ENCODE measurements around the gene C11orf65. TPM values are rescaled to one million over a fixed set of nuclear protein-coding genes. Genes with fewer than 3 reads are reported as not detected.

C11orf65 gene
- total RNA-seq, 3 donors from 2014 or later (not counting 1 experiment from before 2014, with no cell fraction given): 0.14 to 0.68 (median 0.45) TPM

GRCh38 chr11:108369064-108369463, 98.3 kb downstream of the C11orf65 start:
- WGBS (ENCODE audit: insufficient coverage): 79% methylated on average over 5 of the region's 5 CpGs
- TF ChIP-seq, protein P1, sequence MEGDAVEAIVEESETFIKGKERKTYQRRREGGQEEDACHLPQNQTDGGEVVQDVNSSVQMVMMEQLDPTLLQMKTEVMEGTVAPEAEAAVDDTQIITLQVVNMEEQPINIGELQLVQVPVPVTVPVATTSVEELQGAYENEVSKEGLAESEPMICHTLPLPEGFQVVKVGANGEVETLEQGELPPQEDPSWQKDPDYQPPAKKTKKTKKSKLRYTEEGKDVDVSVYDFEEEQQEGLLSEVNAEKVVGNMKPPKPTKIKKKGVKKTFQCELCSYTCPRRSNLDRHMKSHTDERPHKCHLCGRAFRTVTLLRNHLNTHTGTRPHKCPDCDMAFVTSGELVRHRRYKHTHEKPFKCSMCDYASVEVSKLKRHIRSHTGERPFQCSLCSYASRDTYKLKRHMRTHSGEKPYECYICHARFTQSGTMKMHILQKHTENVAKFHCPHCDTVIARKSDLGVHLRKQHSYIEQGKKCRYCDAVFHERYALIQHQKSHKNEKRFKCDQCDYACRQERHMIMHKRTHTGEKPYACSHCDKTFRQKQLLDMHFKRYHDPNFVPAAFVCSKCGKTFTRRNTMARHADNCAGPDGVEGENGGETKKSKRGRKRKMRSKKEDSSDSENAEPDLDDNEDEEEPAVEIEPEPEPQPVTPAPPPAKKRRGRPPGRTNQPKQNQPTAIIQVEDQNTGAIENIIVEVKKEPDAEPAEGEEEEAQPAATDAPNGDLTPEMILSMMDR (IDR thresholded peaks at IDR 0.05): no peak
- Histone ChIP-seq H3K4me3 (ENCODE audit: low read length) (no peak overlapping the region), H3K36me3 (ENCODE audit: control insufficient read depth, insufficient read depth, low read length) (peaks cover 57% of the 10 kb centered on the region), H3K27me3 (ENCODE audit: control insufficient read depth, insufficient read depth, low read length) (no peaks in the 10 kb centered on the region), H3K27ac (ENCODE audit: low read length) (no peak overlapping the region), H3K4me1 (ENCODE audit: control insufficient read depth, insufficient read depth, low read length) (no peaks in the 10 kb centered on the region), H3K9me3 (ENCODE audit: control insufficient read depth, insufficient read depth, low read length) (no peaks in the 10 kb centered on the region)
- H3K9me3 Mint-ChIP-seq: no peaks in the 10 kb centered on the region
- intact Hi-C loops (cut with micrococcal nuclease): no loop called here
- ATAC-seq: no peak
- peaks cover 13% of the 10 kb centered on the region for H3K36me3 Mint-ChIP-seq
- H3K4me3 Mint-ChIP-seq: no peak overlapping the region
- peaks cover 0 to 5% of the 10 kb centered on the region in 2 donors for H3K4me1 Mint-ChIP-seq
- no peak for DNase-seq
- H3K27ac Mint-ChIP-seq: peak overlapping the region; percentile 57 to 64
- no peaks in the 10 kb centered on the region for H3K27me3 Mint-ChIP-seq (ENCODE audit: low read depth in 2 of 2)

DNA sequence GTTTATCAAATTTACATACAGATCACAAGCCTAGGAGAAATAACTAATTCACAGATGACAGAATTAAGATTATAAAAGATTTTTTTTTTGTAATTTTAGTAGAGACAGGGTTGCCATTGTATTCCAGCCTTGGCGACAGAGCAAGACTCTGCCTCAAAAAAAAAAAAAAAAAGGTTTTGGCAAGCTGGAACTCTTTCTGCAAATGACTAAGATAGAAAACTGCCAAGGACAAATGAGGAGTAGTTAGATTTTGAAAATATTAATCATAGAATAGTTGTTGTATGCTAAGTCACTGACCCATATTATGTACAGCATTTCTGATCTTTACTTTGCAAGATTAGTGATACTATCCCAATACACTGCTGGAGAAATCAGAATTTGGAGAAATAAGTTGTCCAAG, 99.2 kb downstream of the C11orf65 start:
- no peak overlapping the region for H3K4me3 ChIP-seq (ENCODE audit: low read length)
- Mint-ChIP-seq H3K36me3 (peaks cover 14% of the 10 kb centered on the region), H3K27ac (peak overlapping the region; percentile 64 to 67), H3K9me3 (no peaks in the 10 kb centered on the region), H3K4me1 (peaks cover 5 to 7% of the 10 kb centered on the region in 2 donors), H3K4me3 (no peak overlapping the region), H3K27me3 (ENCODE audit: low read depth in 2 of 2) (no peaks in the 10 kb centered on the region)
- no peak for ATAC-seq
- no peak overlapping the region for H3K27ac ChIP-seq (ENCODE audit: low read length)
- no peaks in the 10 kb centered on the region for H3K27me3 ChIP-seq (ENCODE audit: control insufficient read depth, insufficient read depth, low read length)
- H3K36me3 ChIP-seq (ENCODE audit: control insufficient read depth, insufficient read depth, low read length): peaks cover 64% of the 10 kb centered on the region
- DNase-seq: no peak
- no peaks in the 10 kb centered on the region for H3K9me3 ChIP-seq (ENCODE audit: control insufficient read depth, insufficient read depth, low read length)
- intact Hi-C loops (cut with micrococcal nuclease): no loop called here
- TF ChIP-seq, protein P1 (IDR thresholded peaks at IDR 0.05): no peak
- WGBS (ENCODE audit: insufficient coverage): 95% methylated on average over 1 of the region's 1 CpG
- H3K4me1 ChIP-seq (ENCODE audit: control insufficient read depth, insufficient read depth, low read length): no peaks in the 10 kb centered on the region

DNA sequence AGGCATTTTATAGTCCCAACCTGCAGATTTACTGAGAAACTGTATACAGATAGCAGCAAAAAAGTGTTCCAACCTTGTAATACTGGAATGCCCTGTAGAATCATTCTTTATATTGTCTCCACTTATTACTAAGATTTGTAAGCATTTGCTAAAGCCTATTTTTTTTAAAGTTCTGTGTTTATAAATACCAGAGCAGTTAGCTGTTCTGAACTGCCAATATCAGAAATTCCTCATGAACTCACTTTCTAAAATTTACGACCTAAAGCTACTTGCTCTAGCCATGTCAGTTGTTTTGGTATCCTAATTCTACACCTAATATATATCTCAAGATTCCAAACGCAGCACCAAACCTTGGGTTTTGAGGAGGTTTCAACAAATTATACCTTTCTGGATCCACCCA, 103.2 kb downstream of the C11orf65 start:
- TF ChIP-seq, protein P1 (IDR thresholded peaks at IDR 0.05): no peak
- Histone ChIP-seq H3K36me3 (ENCODE audit: control insufficient read depth, insufficient read depth, low read length) (peaks cover 47% of the 10 kb centered on the region), H3K9me3 (ENCODE audit: control insufficient read depth, insufficient read depth, low read length) (no peaks in the 10 kb centered on the region), H3K4me3 (ENCODE audit: low read length) (no peak overlapping the region), H3K27me3 (ENCODE audit: control insufficient read depth, insufficient read depth, low read length) (no peaks in the 10 kb centered on the region), H3K4me1 (ENCODE audit: control insufficient read depth, insufficient read depth, low read length) (no peaks in the 10 kb centered on the region), H3K27ac (ENCODE audit: low read length) (no peak overlapping the region)
- WGBS (ENCODE audit: insufficient coverage): 92% methylated on average over 1 of the region's 2 CpGs
- ATAC-seq (no peak), DNase-seq (no peak)
- intact Hi-C loops (cut with micrococcal nuclease): no loop called here
- Mint-ChIP-seq H3K4me1 (peaks cover 8 to 10% of the 10 kb centered on the region in 2 donors), H3K27me3 (ENCODE audit: low read depth in 2 of 2) (no peaks in the 10 kb centered on the region), H3K36me3 (peaks cover 14% of the 10 kb centered on the region), H3K9me3 (no peaks in the 10 kb centered on the region), H3K4me3 (no peak overlapping the region), H3K27ac (peak overlapping the region; percentile 66 to 70)

- Mint-ChIP-seq H3K27ac (peak overlapping the region; percentile 30 to 72), H3K4me3 (no peak overlapping the region), H3K36me3 (peaks cover 58% of the 10 kb centered on the region), H3K4me1 (peaks cover 12 to 25% of the 10 kb centered on the region in 2 donors), H3K27me3 (ENCODE audit: low read depth in 2 of 2) (no peaks in the 10 kb centered on the region), H3K9me3 (no peaks in the 10 kb centered on the region)
- intact Hi-C loops (cut with micrococcal nuclease): loop anchor here (5.0 kb wide), 1 partner anchor 296 kb away; no protein-coding TSS in a partner anchor
- H3K27ac ChIP-seq (ENCODE audit: low read length): no peak overlapping the region
- DNase-seq: no peak
- H3K27me3 ChIP-seq (ENCODE audit: control insufficient read depth, insufficient read depth, low read length): no peaks in the 10 kb centered on the region
- no peaks in the 10 kb centered on the region for H3K4me1 ChIP-seq (ENCODE audit: control insufficient read depth, insufficient read depth, low read length)
- no peak overlapping the region for H3K4me3 ChIP-seq (ENCODE audit: low read length)
- no peak for ATAC-seq
- no peaks in the 10 kb centered on the region for H3K9me3 ChIP-seq (ENCODE audit: control insufficient read depth, insufficient read depth, low read length)
- TF ChIP-seq, protein P1 (IDR thresholded peaks at IDR 0.05): no peak
- peaks cover 91% of the 10 kb centered on the region for H3K36me3 ChIP-seq (ENCODE audit: control insufficient read depth, insufficient read depth, low read length)
These were observed 115.9 kb downstream of the C11orf65 start for GRCh38 chr11:108351468-108351867.

Measured in natural killer cell (primary cell).